Panc1 (cell line): ENCODE measurements around the gene PCLO.

Source experiments
- POLR2AphosphoS5 ChIP-seq: IDR thresholded peaks from 2 replicates; pipeline ENCODE4 v1.6.1; 2012; ENCODE audit warnings: mild to moderate bottlenecking, low read depth, low read length, moderate library complexity
- TF ChIP-seq, protein P1 (sequence below): fragments of 450-650 bp; IDR thresholded peaks from 2 replicates; pipeline ENCODE4 v1.5.1; 2017; ENCODE audit warnings: mild to moderate bottlenecking

DNA sequence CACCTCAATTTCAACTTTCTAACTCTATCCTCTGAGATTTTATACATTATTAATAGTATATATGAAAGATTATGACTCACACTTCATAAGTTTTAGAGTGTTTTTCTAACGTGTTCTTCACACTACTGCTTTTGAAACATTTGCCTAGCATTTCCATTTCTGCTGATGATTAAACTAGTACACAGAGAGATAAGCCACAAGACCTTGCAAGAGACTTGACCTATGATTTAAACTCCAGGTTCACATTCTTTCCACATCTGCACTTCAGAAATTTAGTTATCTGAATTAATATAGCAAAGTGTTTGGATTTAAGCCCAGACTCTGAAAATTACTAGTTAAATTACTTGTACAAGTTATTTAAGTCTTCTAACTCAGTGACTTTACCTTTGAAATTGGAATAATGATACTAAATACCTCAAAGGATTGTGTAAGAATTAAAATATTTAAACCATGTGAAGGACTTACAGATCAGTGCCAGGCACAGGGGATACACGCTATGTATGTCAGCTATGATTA is 66.6 kb downstream of the PCLO start:
- no peak for TF ChIP-seq POLR2AphosphoS5
- TF ChIP-seq, protein P1, sequence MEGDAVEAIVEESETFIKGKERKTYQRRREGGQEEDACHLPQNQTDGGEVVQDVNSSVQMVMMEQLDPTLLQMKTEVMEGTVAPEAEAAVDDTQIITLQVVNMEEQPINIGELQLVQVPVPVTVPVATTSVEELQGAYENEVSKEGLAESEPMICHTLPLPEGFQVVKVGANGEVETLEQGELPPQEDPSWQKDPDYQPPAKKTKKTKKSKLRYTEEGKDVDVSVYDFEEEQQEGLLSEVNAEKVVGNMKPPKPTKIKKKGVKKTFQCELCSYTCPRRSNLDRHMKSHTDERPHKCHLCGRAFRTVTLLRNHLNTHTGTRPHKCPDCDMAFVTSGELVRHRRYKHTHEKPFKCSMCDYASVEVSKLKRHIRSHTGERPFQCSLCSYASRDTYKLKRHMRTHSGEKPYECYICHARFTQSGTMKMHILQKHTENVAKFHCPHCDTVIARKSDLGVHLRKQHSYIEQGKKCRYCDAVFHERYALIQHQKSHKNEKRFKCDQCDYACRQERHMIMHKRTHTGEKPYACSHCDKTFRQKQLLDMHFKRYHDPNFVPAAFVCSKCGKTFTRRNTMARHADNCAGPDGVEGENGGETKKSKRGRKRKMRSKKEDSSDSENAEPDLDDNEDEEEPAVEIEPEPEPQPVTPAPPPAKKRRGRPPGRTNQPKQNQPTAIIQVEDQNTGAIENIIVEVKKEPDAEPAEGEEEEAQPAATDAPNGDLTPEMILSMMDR, result no peak
